ENCODE data around the gene BACE2.

Gene BACE2

DNA sequence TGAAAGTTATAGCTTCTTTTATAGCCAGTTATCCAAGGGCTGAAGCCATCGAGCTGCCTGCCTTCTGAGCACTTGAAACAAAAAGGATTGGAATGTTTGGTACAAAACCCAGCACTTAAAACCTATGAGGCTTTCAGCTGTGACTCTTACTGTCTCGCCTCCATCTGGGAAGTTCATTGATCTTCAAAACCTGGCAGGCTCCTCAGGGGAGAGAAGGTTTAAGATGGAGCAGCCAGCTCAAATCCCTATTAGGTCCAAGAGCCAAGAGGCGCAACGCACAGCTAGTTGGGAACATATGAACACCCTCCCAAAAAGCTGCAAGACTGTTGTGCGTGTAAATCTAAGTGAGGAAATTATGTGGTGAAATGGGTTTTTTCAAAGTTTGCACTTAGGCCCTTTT, 33.4 kb downstream of the BACE2 start:
- ATAC-seq (ENCODE audit: insufficient read depth, low read depth) (no peak), DNase-seq (no peak)
- no peaks in the 10 kb centered on the region for H3K27me3 ChIP-seq (ENCODE audit: insufficient read depth, low read length, poor library complexity)
- TF ChIP-seq, protein P1, sequence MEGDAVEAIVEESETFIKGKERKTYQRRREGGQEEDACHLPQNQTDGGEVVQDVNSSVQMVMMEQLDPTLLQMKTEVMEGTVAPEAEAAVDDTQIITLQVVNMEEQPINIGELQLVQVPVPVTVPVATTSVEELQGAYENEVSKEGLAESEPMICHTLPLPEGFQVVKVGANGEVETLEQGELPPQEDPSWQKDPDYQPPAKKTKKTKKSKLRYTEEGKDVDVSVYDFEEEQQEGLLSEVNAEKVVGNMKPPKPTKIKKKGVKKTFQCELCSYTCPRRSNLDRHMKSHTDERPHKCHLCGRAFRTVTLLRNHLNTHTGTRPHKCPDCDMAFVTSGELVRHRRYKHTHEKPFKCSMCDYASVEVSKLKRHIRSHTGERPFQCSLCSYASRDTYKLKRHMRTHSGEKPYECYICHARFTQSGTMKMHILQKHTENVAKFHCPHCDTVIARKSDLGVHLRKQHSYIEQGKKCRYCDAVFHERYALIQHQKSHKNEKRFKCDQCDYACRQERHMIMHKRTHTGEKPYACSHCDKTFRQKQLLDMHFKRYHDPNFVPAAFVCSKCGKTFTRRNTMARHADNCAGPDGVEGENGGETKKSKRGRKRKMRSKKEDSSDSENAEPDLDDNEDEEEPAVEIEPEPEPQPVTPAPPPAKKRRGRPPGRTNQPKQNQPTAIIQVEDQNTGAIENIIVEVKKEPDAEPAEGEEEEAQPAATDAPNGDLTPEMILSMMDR (IDR thresholded peaks at IDR 0.05; ENCODE audit: borderline replicate concordance, extremely low read depth, low read length, poor library complexity, severe bottlenecking): no peak
- TF ChIP-seq EZH2 (IDR thresholded peaks at IDR 0.05; ENCODE audit: borderline replicate concordance, low read depth, low read length, severe bottlenecking): no peak
- H3K27ac ChIP-seq (ENCODE audit: low read length): no peak overlapping the region
- no peak overlapping the region for H3K4me2 ChIP-seq (ENCODE audit: insufficient read depth, low read length)
- H3K79me2 ChIP-seq (ENCODE audit: insufficient read depth, low read length): no peaks in the 10 kb centered on the region
- no peak overlapping the region for H3K4me3 ChIP-seq (ENCODE audit: low read depth in 1 of 2, low read length in 2 of 2)
- no peaks in the 10 kb centered on the region for H3K9me3 ChIP-seq (ENCODE audit: insufficient read depth, low read length, severe bottlenecking)
- H3K9ac ChIP-seq (ENCODE audit: low read depth, low read length): no peak overlapping the region
- no peaks in the 10 kb centered on the region for H4K20me1 ChIP-seq (ENCODE audit: insufficient read depth, low read length)
- H3K36me3 ChIP-seq (ENCODE audit: insufficient read depth, low read length): no peaks in the 10 kb centered on the region
- H3K4me1 ChIP-seq (ENCODE audit: insufficient read depth, low read length): no peaks in the 10 kb centered on the region
- no peak overlapping the region for H2AFZ ChIP-seq (ENCODE audit: low read depth, low read length)

DNA sequence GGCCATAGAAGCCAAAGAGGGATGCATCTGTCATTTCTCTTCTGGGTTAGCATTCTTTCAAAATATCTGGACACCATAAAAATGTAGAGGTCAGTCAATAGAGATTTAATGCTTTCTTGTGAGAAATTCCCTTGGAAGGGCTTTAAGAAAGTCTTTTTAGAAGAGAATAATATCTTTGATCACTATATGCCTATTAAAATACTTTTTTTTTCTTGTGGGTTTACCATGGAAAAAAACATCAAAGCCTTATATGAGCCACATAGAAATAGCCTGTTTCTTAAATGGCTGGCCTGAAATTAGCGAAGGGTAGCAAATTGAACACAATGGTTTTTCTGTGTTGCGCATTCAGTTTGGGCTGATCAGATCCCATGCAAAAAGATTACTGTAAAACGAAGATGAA, 36.8 kb downstream of the BACE2 start:
- DNase-seq (no peak), ATAC-seq (ENCODE audit: insufficient read depth, low read depth) (no peak)
- Histone ChIP-seq H3K4me2 (ENCODE audit: insufficient read depth, low read length) (no peak overlapping the region), H3K27me3 (ENCODE audit: insufficient read depth, low read length, poor library complexity) (no peaks in the 10 kb centered on the region), H3K4me3 (ENCODE audit: low read depth in 1 of 2, low read length in 2 of 2) (no peak overlapping the region), H4K20me1 (ENCODE audit: insufficient read depth, low read length) (no peaks in the 10 kb centered on the region), H3K9ac (ENCODE audit: low read depth, low read length) (no peak overlapping the region), H3K27ac (ENCODE audit: low read length) (no peak overlapping the region), H3K36me3 (ENCODE audit: insufficient read depth, low read length) (no peaks in the 10 kb centered on the region), H2AFZ (ENCODE audit: low read depth, low read length) (no peak overlapping the region), H3K4me1 (ENCODE audit: insufficient read depth, low read length) (no peaks in the 10 kb centered on the region), H3K9me3 (ENCODE audit: insufficient read depth, low read length, severe bottlenecking) (no peaks in the 10 kb centered on the region), H3K79me2 (ENCODE audit: insufficient read depth, low read length) (no peaks in the 10 kb centered on the region)
- TF ChIP-seq, protein P1 (IDR thresholded peaks at IDR 0.05; ENCODE audit: borderline replicate concordance, extremely low read depth, low read length, poor library complexity, severe bottlenecking): no peak
- no peak for TF ChIP-seq EZH2 (IDR thresholded peaks at IDR 0.05; ENCODE audit: borderline replicate concordance, low read depth, low read length, severe bottlenecking)

DNA sequence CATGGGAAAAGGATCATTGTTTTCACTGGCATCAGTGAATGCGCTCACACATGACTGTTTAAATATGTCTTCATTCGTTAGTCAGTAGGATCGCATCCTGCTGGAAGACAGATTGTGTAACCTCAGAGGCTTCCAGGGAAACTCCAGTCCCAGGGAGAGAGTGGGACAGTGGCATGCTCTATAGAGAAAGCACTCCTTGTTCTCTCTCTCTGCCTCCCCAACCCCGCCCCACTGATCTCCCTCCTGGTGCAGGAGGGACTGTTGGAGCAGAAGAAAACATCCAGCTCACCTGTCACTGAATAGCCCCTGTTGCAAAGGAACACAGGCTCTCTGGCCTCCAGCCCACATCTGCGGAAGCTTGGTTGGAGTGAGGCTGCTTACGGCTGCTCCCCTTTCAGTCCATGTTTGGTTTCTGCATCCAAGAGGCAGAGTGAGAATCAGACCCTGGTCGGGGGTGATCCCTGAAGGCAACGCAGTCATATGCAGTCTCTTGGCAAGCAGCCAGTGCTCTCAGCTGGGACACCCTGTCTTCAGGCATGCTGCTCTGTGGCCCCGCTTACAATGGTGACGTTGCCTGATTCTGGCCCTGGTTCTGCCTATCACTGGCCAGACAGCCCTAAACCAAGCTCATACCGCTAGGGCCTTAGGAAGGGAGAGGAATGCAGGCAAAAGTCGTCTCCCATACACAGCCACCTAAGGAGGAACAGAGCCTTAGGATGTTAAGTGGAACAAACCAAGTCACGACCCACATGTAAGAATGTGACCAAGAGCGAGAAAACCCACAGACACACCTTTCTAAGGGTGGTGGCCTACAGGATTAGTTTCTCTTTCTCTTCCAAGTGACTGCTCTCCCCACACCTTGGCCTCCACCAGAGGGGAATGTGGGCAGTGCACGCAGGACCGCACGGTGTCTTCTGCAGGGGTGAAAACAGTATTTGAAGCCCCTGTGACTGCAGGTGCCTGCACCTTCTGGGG, 39.7 kb downstream of the BACE2 start:
- no peak overlapping the region for H2AFZ ChIP-seq (ENCODE audit: low read depth, low read length)
- ATAC-seq (ENCODE audit: insufficient read depth, low read depth): peak; percentile 65
- no peaks in the 10 kb centered on the region for H3K4me1 ChIP-seq (ENCODE audit: insufficient read depth, low read length)

More for the DNA sequence above, 39.7 kb downstream of the BACE2 start:
- H3K9me3 ChIP-seq (ENCODE audit: insufficient read depth, low read length, severe bottlenecking): no peaks in the 10 kb centered on the region
- no peak overlapping the region for H3K4me3 ChIP-seq (ENCODE audit: low read depth in 1 of 2, low read length in 2 of 2)
- no peaks in the 10 kb centered on the region for H3K79me2 ChIP-seq (ENCODE audit: insufficient read depth, low read length)
- no peak for TF ChIP-seq EZH2 (IDR thresholded peaks at IDR 0.05; ENCODE audit: borderline replicate concordance, low read depth, low read length, severe bottlenecking)
- TF ChIP-seq, protein P1 (IDR thresholded peaks at IDR 0.05; ENCODE audit: borderline replicate concordance, extremely low read depth, low read length, poor library complexity, severe bottlenecking): no peak
- no peaks in the 10 kb centered on the region for H3K27me3 ChIP-seq (ENCODE audit: insufficient read depth, low read length, poor library complexity)
- no peak for DNase-seq
- no peaks in the 10 kb centered on the region for H3K36me3 ChIP-seq (ENCODE audit: insufficient read depth, low read length)
- H3K4me2 ChIP-seq (ENCODE audit: insufficient read depth, low read length): no peak overlapping the region
- H3K9ac ChIP-seq (ENCODE audit: low read depth, low read length): no peak overlapping the region
- no peak overlapping the region for H3K27ac ChIP-seq (ENCODE audit: low read length)
- no peaks in the 10 kb centered on the region for H4K20me1 ChIP-seq (ENCODE audit: insufficient read depth, low read length)
